ENCODE data around the gene MATCAP1. TPM values are rescaled to one million over a fixed set of nuclear protein-coding genes. Genes with fewer than 3 reads are reported as not detected.

The MATCAP1 gene
- total RNA-seq, 1 experiment from 2014 or later: 36.5 TPM

DNA sequence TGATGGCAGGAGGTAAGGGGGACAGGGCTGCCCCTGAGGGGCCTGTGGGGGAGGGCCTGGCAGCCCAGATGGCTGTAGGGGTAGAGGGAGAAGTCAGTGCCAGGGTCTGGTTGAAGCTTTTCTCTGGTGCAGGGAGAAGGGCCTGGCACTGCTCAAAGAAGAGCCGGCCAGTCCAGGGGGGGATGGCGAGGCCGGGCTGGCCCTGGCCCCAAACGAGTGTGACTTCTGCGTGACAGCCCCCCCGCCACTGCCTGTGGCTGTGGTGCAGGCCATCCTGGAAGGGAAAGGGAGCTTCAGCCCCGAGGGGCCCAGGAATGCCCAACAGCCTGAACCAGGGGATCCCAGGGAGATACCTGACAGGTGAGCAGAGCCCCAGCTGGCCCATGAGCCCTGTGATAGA is 16.2 kb downstream of the MATCAP1 start:
- TF ChIP-seq, protein P1, sequence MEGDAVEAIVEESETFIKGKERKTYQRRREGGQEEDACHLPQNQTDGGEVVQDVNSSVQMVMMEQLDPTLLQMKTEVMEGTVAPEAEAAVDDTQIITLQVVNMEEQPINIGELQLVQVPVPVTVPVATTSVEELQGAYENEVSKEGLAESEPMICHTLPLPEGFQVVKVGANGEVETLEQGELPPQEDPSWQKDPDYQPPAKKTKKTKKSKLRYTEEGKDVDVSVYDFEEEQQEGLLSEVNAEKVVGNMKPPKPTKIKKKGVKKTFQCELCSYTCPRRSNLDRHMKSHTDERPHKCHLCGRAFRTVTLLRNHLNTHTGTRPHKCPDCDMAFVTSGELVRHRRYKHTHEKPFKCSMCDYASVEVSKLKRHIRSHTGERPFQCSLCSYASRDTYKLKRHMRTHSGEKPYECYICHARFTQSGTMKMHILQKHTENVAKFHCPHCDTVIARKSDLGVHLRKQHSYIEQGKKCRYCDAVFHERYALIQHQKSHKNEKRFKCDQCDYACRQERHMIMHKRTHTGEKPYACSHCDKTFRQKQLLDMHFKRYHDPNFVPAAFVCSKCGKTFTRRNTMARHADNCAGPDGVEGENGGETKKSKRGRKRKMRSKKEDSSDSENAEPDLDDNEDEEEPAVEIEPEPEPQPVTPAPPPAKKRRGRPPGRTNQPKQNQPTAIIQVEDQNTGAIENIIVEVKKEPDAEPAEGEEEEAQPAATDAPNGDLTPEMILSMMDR (IDR thresholded peaks at IDR 0.05; ENCODE audit: unreplicated experiment): no peak
- Mint-ChIP-seq H3K9me3 (ENCODE audit: low read depth, unreplicated experiment) (no peaks in the 10 kb centered on the region), H3K4me1 (ENCODE audit: low read depth, unreplicated experiment) (peaks cover 19% of the 10 kb centered on the region), H3K27ac (ENCODE audit: unreplicated experiment) (no peak overlapping the region), H3K27me3 (ENCODE audit: unreplicated experiment) (no peaks in the 10 kb centered on the region), H3K36me3 (ENCODE audit: insufficient read depth, unreplicated experiment) (peaks cover 35% of the 10 kb centered on the region), H3K4me3 (ENCODE audit: low read depth, unreplicated experiment) (no peak overlapping the region)
- BruUV-seq (replicated peaks): no TSS peak
- intact Hi-C loops (cut with micrococcal nuclease; ENCODE audit: unreplicated experiment): no loop called here
- CTCF ChIA-PET: interaction anchor here (0.7 kb wide), 1 partner anchor 361 kb away, joined by 3 read pairs; the partner anchor contains the start of gene RIPOR1
- DNase-seq: no peak

DNA sequence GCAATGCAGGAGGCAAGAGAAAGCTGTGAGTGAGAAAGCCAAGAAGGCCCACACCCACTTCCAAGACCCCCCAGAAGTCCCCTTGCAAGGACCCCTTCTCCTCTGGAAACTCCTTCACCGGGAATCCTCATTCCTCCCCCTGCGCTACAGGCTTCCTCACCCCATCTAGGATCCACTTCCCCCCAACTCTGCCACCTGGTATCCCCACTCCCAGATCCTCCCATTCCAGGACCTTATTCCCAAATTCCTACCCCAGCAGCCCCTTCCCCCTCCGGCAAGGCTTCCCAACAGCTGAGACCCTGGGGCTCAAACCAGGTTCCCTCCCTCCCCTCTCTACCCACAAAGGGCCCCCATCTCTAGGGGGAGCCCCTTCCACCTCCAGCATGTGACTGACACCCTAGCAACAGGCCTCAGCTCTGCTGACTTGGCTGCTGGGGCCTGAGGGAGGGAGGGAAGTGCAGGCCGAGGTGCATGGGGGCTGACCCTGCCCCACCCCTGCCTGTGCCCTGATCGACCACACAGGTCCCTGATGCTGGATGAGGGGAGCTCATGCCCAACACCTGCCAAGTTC is 17.1 kb downstream of the MATCAP1 start:
- Mint-ChIP-seq H3K27ac (ENCODE audit: unreplicated experiment) (no peak overlapping the region), H3K4me3 (ENCODE audit: low read depth, unreplicated experiment) (no peak overlapping the region), H3K27me3 (ENCODE audit: unreplicated experiment) (no peaks in the 10 kb centered on the region), H3K9me3 (ENCODE audit: low read depth, unreplicated experiment) (no peaks in the 10 kb centered on the region), H3K36me3 (ENCODE audit: insufficient read depth, unreplicated experiment) (peaks cover 35% of the 10 kb centered on the region), H3K4me1 (ENCODE audit: low read depth, unreplicated experiment) (peaks cover 19% of the 10 kb centered on the region)
- no TSS peak for BruUV-seq (replicated peaks)
- intact Hi-C loops (cut with micrococcal nuclease; ENCODE audit: unreplicated experiment): no loop called here
- TF ChIP-seq, protein P1 (IDR thresholded peaks at IDR 0.05; ENCODE audit: unreplicated experiment): no peak
- CTCF ChIA-PET: interaction anchor here (0.6 kb wide), 1 partner anchor 160 kb away, joined by 10 read pairs; the partner anchor contains the start of genes KCTD19 and LRRC36
- DNase-seq: no peak

DNA sequence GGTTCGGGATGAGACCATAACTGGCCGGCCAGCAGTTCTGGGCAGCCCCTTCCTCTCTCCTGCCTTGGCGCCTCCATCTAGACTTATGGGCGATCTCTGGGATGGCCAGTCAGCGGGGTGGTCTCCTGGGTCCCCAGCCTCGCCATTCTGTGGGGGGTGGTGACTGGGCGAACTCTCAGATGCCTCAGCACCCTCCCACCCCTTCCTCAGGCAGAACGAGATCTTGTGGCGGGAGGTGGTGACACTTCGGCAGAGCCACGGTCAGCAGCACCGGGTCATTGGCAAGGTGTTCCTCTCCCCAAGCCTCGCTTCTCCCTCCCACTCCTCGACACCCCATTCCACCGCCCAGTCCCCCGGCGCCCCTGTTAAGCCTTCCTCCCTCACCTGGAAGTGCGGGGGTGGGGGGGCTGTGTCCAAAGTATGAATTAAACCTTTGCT is 17.6 kb downstream of the MATCAP1 start:
- no peaks in the 10 kb centered on the region for H3K9me3 Mint-ChIP-seq (ENCODE audit: low read depth, unreplicated experiment)
- no peak overlapping the region for H3K4me3 Mint-ChIP-seq (ENCODE audit: low read depth, unreplicated experiment)
- peaks cover 14% of the 10 kb centered on the region for H3K4me1 Mint-ChIP-seq (ENCODE audit: low read depth, unreplicated experiment)
- no peak for DNase-seq
- peaks cover 36% of the 10 kb centered on the region for H3K36me3 Mint-ChIP-seq (ENCODE audit: insufficient read depth, unreplicated experiment)
- TF ChIP-seq, protein P1 (IDR thresholded peaks at IDR 0.05; ENCODE audit: unreplicated experiment): no peak
- no TSS peak for BruUV-seq (replicated peaks)
- no peaks in the 10 kb centered on the region for H3K27me3 Mint-ChIP-seq (ENCODE audit: unreplicated experiment)
- no peak overlapping the region for H3K27ac Mint-ChIP-seq (ENCODE audit: unreplicated experiment)
- intact Hi-C loops (cut with micrococcal nuclease; ENCODE audit: unreplicated experiment): no loop called here
- CTCF ChIA-PET: interaction anchor here (1.0 kb wide), 1 partner anchor 27 kb away, joined by 5 read pairs; no protein-coding TSS in a partner anchor

DNA sequence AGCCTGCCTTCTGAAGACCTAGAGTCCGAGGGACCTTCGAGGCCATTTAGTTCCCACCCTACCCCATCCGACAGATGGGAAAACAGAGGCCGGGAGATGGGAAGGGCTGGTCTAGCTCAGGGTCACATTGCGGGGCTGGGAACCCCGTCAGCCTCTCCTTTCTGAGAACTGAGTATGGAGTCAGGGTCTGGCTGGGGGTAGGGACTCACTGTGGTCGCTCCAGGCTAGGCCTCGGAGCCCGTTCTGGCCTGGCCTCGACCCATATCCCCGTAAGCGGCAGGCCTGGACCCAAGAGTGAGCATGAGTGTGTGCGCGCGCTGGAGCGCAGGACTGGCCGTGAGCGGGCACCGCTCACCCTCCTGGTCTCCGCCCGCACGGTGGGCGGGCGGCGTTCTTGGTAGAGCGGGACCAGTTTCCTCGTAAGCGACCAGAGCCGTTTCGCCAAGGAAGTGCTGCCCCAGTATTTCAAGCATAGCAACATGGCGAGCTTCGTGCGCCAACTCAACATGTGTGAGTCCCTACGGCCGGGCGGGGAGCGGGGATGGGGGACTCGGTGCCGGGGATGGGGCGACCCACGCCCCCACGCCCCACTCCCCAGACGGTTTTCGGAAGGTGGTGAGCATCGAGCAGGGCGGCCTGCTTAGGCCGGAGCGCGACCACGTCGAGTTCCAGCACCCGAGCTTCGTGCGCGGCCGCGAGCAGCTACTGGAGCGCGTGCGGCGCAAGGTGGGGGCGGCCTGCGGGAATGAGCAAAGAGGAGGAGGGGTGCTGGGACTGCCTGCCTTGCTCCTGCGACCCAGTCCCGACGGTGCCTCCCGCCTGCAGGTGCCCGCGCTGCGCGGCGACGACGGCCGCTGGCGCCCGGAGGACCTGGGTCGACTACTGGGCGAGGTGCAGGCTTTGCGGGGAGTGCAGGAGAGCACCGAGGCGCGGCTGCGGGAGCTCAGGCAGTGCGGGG is 18.4 kb downstream of the MATCAP1 start:
- H3K4me3 Mint-ChIP-seq (ENCODE audit: low read depth, unreplicated experiment): no peak overlapping the region
- no peaks in the 10 kb centered on the region for H3K9me3 Mint-ChIP-seq (ENCODE audit: low read depth, unreplicated experiment)
- no peak for DNase-seq
- H3K27ac Mint-ChIP-seq (ENCODE audit: unreplicated experiment): no peak overlapping the region
- CTCF ChIA-PET: interaction anchor here (1.0 kb wide), 1 partner anchor 27 kb away, joined by 5 read pairs; no protein-coding TSS in a partner anchor
- TF ChIP-seq, protein P1 (IDR thresholded peaks at IDR 0.05; ENCODE audit: unreplicated experiment): no peak
- peaks cover 8% of the 10 kb centered on the region for H3K4me1 Mint-ChIP-seq (ENCODE audit: low read depth, unreplicated experiment)
- peaks cover 43% of the 10 kb centered on the region for H3K36me3 Mint-ChIP-seq (ENCODE audit: insufficient read depth, unreplicated experiment)
- BruUV-seq (replicated peaks): no TSS peak
- no peaks in the 10 kb centered on the region for H3K27me3 Mint-ChIP-seq (ENCODE audit: unreplicated experiment)
- intact Hi-C loops (cut with micrococcal nuclease; ENCODE audit: unreplicated experiment): no loop called here

Data from Calu3 (cell line).